ENCODE data around the gene MRPL38. TPM values are rescaled to one million over a fixed set of nuclear protein-coding genes. Genes with fewer than 3 reads are reported as not detected.
A peak's percentile ranks its signal among the peaks of the same experiment; 100 is the strongest.
"Not testable (repeated sequence)": the region's sequence is repeated elsewhere in the genome, so short reads cannot be mapped to it uniquely, and the experiment has no call there.

The MRPL38 gene
- polyA plus RNA-seq, 2 of the 4 experiments (the other 2 are of a cell fraction): 53.5 to 102 TPM

DNA sequence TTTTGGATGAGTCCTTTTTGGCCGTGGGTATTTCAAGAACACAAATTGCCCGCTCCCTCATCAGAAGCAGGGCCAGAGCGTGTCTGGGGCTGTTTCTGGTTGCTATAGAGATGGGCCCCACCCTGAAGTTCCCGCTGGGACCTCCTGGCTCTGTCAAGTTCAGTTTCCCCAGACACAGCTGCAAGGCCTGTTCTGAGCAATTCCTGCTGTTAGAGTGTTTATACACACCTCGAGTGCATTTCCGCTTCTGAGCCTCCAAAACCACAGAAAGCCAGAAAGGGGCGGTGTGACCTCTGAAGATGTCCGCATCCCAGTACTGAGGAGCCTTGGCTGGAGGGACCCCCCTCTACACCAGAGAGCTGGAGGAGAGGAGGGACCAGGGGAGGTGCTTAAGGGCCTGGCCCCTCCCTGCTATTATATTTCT, 40.2 kb downstream of the MRPL38 start:
- DNase-seq (ENCODE audit: low read depth in 1 of 2, low spot score in 1 of 2) (no peak), ATAC-seq (peak; percentile 23 to 28; a peak in 3 of 6 replicates), FAIRE-seq (no peak)
- no peaks in the 10 kb centered on the region for H3K9me3 ChIP-seq
- H3K4me3 ChIP-seq: no peak overlapping the region
- TF ChIP-seq HEYL (CRISPR knock-in tag; IDR thresholded peaks at IDR 0.05) (no peak), FOSB (CRISPR knock-in tag; IDR thresholded peaks at IDR 0.05) (no peak), NR3C1 (IDR thresholded peaks at IDR 0.05) (no peak), ESRRA (IDR thresholded peaks at IDR 0.05; ENCODE audit: borderline replicate concordance, low read length) (no peak), EHMT2 (IDR thresholded peaks at IDR 0.05; ENCODE audit: low read depth) (no peak), HDAC2 (IDR thresholded peaks at IDR 0.05) (no peak), SREBF2 (IDR thresholded peaks at IDR 0.05) (no peak), MAZ (IDR thresholded peaks at IDR 0.05; ENCODE audit: borderline replicate concordance, low read depth, low read length) (no peak)
- TF ChIP-seq, protein P1, sequence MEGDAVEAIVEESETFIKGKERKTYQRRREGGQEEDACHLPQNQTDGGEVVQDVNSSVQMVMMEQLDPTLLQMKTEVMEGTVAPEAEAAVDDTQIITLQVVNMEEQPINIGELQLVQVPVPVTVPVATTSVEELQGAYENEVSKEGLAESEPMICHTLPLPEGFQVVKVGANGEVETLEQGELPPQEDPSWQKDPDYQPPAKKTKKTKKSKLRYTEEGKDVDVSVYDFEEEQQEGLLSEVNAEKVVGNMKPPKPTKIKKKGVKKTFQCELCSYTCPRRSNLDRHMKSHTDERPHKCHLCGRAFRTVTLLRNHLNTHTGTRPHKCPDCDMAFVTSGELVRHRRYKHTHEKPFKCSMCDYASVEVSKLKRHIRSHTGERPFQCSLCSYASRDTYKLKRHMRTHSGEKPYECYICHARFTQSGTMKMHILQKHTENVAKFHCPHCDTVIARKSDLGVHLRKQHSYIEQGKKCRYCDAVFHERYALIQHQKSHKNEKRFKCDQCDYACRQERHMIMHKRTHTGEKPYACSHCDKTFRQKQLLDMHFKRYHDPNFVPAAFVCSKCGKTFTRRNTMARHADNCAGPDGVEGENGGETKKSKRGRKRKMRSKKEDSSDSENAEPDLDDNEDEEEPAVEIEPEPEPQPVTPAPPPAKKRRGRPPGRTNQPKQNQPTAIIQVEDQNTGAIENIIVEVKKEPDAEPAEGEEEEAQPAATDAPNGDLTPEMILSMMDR (IDR thresholded peaks at IDR 0.05): no peak
- TF ChIP-seq, protein P2, sequence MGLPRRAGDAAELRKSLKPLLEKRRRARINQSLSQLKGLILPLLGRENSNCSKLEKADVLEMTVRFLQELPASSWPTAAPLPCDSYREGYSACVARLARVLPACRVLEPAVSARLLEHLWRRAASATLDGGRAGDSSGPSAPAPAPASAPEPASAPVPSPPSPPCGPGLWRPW (IDR thresholded peaks at IDR 0.05): no peak
- CTCF ChIA-PET: interaction anchor here (1.0 to 6.3 kb wide), 6 partner anchors 11 to 34 kb away, joined by 5 to 38 read pairs (median 6); partner anchors contain the start of genes TRIM47 and TRIM65
- no peak overlapping the region for H3K27ac ChIP-seq
- H3K4me1 ChIP-seq: peaks cover 10% of the 10 kb centered on the region
- 78% methylated on average over 8 of the region's 8 CpGs for WGBS (ENCODE audit: missing lambda C conversion rate)
- no peak overlapping the region for H3K4me2 ChIP-seq
- POLR2A ChIA-PET: interaction anchor here (1.2 kb wide), 1 partner anchor 9 kb away, joined by 8 read pairs; the partner anchor contains the start of gene WBP2

DNA sequence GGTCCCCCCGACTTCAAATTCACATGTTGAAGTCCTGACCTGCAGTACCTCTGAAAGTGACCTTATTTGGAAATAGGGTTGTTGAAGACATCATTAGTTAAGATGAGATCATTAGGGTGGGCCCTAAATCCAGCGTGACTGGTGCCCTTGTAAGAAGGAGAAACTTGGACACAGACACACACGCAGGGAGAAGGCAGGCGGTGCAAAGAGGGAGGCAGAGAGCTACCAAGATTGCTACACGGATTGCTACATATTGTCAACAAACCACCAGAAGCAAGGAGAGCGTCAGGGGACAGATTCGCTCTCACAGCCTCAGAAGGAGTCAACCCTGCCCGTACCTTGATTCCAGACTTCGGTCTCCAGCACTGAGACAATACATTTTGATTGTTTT, 42.8 kb downstream of the MRPL38 start:
- H3K4me3 ChIP-seq: no peak overlapping the region
- ChIA-PET CTCF (interaction anchor here (0.6 to 12.8 kb wide), 28 partner anchors 9 to 152 kb away, joined by 3 to 330 read pairs (median 4); partner anchors contain the start of genes MRPL38, TRIM47 and TRIM65), POLR2A (interaction anchor here (1.5 kb wide), 1 partner anchor 82 kb away, joined by 6 read pairs; no protein-coding TSS in a partner anchor)
- H3K4me2 ChIP-seq: no peak overlapping the region
- ATAC-seq (0 out of 6 replicates have a peak, but pooled peaks of 1 of the 2 experiments have one; percentile 7), DNase-seq (ENCODE audit: low read depth in 1 of 2, low spot score in 1 of 2) (no peak), FAIRE-seq (no peak)
- TF ChIP-seq, protein P2 (IDR thresholded peaks at IDR 0.05): no peak
- TF ChIP-seq CBX2 (IDR thresholded peaks at IDR 0.05; ENCODE audit: borderline replicate concordance, low read depth) (no peak), NPAS2 (CRISPR knock-in tag; IDR thresholded peaks at IDR 0.05; ENCODE audit: borderline replicate concordance) (no peak), MAZ (IDR thresholded peaks at IDR 0.05; ENCODE audit: borderline replicate concordance, low read depth, low read length) (no peak), CBX8 (IDR thresholded peaks at IDR 0.05) (no peak)
- H3K9me3 ChIP-seq: no peaks in the 10 kb centered on the region
- WGBS (ENCODE audit: missing lambda C conversion rate): 79% methylated on average over 9 of the region's 9 CpGs
- H3K27ac ChIP-seq: no peak overlapping the region
- H3K4me1 ChIP-seq: no peaks in the 10 kb centered on the region

DNA sequence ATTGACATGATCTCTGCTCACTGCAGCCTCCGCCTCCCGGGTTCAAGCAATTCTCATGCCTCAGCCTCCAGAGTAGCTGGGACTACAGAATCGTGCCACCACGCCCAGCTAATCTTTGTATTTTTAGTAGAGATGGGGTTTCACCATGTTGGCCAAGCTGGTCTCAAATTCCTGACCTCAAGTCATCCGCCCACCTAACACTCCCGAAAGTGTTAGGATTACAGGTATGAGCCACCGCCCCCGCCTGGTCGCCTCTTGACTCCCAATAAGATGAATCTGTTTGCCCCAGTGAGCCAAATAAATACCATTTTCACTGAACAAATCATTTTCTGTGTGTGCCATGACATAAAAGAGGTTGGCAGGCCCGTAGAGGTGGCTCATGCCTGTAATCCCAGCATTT, 45.3 kb downstream of the MRPL38 start:
- not testable (repeated sequence) for FAIRE-seq; H3K9me3 ChIP-seq; H3K4me3 ChIP-seq; H3K4me1 ChIP-seq; ATAC-seq; H3K4me2 ChIP-seq; H3K27ac ChIP-seq; DNase-seq (ENCODE audit: low read depth in 1 of 2, low spot score in 1 of 2)
- CTCF ChIA-PET: interaction anchor here (0.6 to 37.0 kb wide), 8 partner anchors 10 to 259 kb away, joined by 3 to 691 read pairs (median 9); partner anchors contain the start of genes TRIM47, TRIM65 and UNC13D
- WGBS (ENCODE audit: missing lambda C conversion rate): 85% methylated on average over 10 of the region's 10 CpGs
- POLR2A ChIA-PET: interaction anchor here (1.2 to 1.6 kb wide), 2 partner anchors 18 to 79 kb away, joined by 3 read pairs; no protein-coding TSS in a partner anchor

DNA sequence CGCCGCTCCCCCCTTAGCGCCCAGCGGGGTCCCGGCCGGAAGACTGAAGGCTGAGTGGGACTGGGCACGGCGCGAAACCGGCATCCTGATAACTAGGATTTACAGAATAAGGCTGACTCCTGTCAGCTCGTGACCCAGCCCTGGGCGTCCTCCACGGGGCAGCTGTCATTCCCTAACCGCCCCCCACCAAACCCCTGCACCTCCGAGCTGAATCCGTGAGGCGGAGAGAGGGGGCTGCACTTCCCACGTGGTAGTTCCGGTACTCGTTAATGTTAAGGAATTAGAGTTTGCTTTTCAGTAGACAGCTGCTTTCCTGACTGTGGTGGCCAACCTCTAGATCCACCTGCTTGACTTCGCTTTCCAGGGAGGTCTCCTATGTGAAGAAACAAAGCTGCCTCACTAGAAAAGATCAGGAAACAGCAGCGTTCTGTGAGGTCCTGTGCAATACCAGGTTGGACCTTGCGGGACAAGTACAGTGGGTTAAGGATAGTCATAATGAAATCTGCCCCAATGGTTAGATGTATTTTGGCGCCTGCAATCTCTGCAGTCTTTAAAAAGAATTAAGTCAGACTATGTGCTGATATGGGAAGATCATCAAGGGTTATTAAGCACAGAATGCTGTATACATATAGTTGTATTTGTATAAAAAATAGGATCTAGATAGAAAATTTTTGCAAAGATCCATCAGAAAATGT, 48.5 kb downstream of the MRPL38 start:
- peaks cover 19% of the 10 kb centered on the region for H3K4me1 ChIP-seq
- whole genome bisulfite sequencing (ENCODE audit: missing lambda C conversion rate): 6% methylated on average over 22 of the region's 24 CpGs
- ChIA-PET POLR2A (interaction anchor here (0.6 to 2.8 kb wide), 18 partner anchors 9 to 844 kb away, joined by 3 to 68 read pairs (median 4); partner anchors contain the start of genes GALK1, MRPL38, MRPL58 and TRIM47), CTCF (interaction anchor here (0.6 to 37.0 kb wide), 18 partner anchors 11 to 146 kb away, joined by 3 to 691 read pairs (median 6); partner anchors contain the start of genes GALK1, TRIM47, TRIM65 and UNC13D)
- H3K4me2 ChIP-seq: peak overlapping the region; percentile 90
- ATAC-seq (peak; percentile 26 to 63), DNase-seq (ENCODE audit: low read depth in 1 of 2, low spot score in 1 of 2) (peak; percentile 56 to 67), FAIRE-seq (no peak)
- H3K4me3 ChIP-seq: peak overlapping the region; percentile 58
- H3K9me3 ChIP-seq: no peaks in the 10 kb centered on the region
- H3K27ac ChIP-seq: peak overlapping the region; percentile 71 to 91
- no peak for TF ChIP-seq HDAC2 (IDR thresholded peaks at IDR 0.05)
- no peak for TF ChIP-seq KDM1A (IDR thresholded peaks at IDR 0.05; ENCODE audit: low read depth)
- no peak for TF ChIP-seq ZNF302 (CRISPR knock-in tag; IDR thresholded peaks at IDR 0.05)
- peak; percentile 32 to 65; a peak in 3 of 5 replicates for TF ChIP-seq RAD21 (conservative IDR thresholded peaks at IDR 0.05 in 1 of 2, IDR thresholded peaks at IDR 0.05 in 1 of 2)
- TF ChIP-seq ESRRA (IDR thresholded peaks at IDR 0.05; ENCODE audit: borderline replicate concordance, low read length): no peak
- TF ChIP-seq CHD4 (IDR thresholded peaks at IDR 0.05; ENCODE audit: borderline replicate concordance): 0 out of 2 replicates have a peak, but pooled peaks have one; percentile 17
- TF ChIP-seq, protein P3, sequence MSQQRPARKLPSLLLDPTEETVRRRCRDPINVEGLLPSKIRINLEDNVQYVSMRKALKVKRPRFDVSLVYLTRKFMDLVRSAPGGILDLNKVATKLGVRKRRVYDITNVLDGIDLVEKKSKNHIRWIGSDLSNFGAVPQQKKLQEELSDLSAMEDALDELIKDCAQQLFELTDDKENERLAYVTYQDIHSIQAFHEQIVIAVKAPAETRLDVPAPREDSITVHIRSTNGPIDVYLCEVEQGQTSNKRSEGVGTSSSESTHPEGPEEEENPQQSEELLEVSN (IDR thresholded peaks at IDR 0.05; ENCODE audit: borderline replicate concordance, low read depth): no peak
- peak; percentile 54; the same call in 1 of the 2 replicates for TF ChIP-seq MYC (IDR thresholded peaks at IDR 0.05; ENCODE audit: borderline replicate concordance, low read length)
- no peak for TF ChIP-seq CEBPB (IDR thresholded peaks at IDR 0.05)
- no peak; the same call in 2 of the 3 replicates for TF ChIP-seq SMC3 (IDR thresholded peaks at IDR 0.05)
- TF ChIP-seq CBX2 (IDR thresholded peaks at IDR 0.05; ENCODE audit: borderline replicate concordance, low read depth): no peak
- TF ChIP-seq, protein P1 (IDR thresholded peaks at IDR 0.05): no peak; the same call in 1 of the 3 replicates

All from A549 (cell line).